H1 (cell line): ENCODE measurements around the gene C12orf56.
A peak's percentile ranks its signal among the peaks of the same experiment; 100 is the strongest.

Experiments
- BRCA1 ChIP-seq: IDR thresholded peaks from 2 replicates; pipeline ENCODE4 v1.6.1; 2012; ENCODE audit warnings: low read depth, low read length, improper control_type of control experiment
- CREB1 ChIP-seq: IDR thresholded peaks from 2 replicates; pipeline ENCODE4 v1.6.1; 2012; ENCODE audit warnings: inconsistent platforms
- SAP30 ChIP-seq: fragments of 300-600 bp; sonication (generic); IDR thresholded peaks from 2 replicates; pipeline ENCODE4 v1.7.1; 2012; ENCODE audit warnings: low read length, moderate library complexity, mild to moderate bottlenecking, inconsistent platforms; ENCODE audit not compliant: insufficient read depth, insufficient replicate concordance
- TF ChIP-seq, protein P1 (sequence below): IDR thresholded peaks from 2 replicates; pipeline ENCODE4 v1.6.1; 2012; ENCODE audit warnings: inconsistent platforms
- TF ChIP-seq, protein P2 (sequence below): IDR thresholded peaks from 2 replicates; pipeline ENCODE4 v1.6.1; 2011; ENCODE audit warnings: low read length, improper control_type of control experiment

DNA sequence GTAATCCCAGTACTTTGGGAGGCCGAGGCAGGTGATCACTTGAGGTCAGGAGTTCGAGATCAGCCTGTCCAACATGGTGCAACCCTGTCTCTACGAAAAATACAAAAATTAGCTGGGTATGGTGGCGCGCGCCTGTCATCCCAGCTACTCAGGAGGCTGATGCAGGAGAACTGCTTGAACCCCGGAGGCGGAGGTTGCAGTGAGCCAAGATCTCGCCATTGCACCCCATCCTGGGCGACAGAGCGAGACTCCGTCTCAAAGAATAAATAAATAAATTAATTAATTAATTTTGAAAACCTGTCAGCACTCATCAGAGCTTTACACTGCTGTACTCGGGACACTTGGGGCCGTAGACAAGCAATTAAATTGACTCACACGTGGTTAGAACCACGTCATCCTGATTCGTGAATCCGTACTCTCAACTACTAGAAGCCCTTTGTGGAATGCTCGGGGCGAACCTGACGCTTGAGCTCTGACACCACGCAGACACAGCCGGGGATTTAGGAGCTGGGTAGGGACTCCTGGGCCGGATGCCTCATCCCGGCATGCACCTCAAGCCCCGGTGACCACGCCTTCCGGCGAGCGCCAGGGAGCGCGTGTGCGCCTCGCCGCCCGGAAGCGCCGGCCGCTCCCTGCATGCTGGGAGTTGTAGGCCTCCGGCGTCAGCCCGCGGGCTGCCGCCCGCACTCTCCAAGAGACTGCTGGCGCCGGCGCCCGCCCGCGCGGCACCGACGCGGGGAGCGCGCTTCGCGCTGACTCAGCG, 13.3 kb upstream of the C12orf56 start, which contains the start of gene XPOT:
- TF ChIP-seq BRCA1: no peak
- TF ChIP-seq SAP30: no peak
- TF ChIP-seq, protein P1, sequence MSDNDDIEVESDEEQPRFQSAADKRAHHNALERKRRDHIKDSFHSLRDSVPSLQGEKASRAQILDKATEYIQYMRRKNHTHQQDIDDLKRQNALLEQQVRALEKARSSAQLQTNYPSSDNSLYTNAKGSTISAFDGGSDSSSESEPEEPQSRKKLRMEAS: peak; percentile 77
- TF ChIP-seq, protein P2, sequence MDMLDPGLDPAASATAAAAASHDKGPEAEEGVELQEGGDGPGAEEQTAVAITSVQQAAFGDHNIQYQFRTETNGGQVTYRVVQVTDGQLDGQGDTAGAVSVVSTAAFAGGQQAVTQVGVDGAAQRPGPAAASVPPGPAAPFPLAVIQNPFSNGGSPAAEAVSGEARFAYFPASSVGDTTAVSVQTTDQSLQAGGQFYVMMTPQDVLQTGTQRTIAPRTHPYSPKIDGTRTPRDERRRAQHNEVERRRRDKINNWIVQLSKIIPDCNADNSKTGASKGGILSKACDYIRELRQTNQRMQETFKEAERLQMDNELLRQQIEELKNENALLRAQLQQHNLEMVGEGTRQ: no peak
- peak; percentile 90 for TF ChIP-seq CREB1
